KMS-11 (cell line): ENCODE measurements around the gene WIZ.
A peak's percentile ranks its signal among the peaks of the same experiment; 100 is the strongest.

Experiments
- H2AFZ ChIP-seq: fragments of 200-600 bp; sonication (generic); 2 replicates; pipeline ENCODE4 v1.6.1; 2016; ENCODE audit warnings: antibody characterized with exemption, mixed run types, low read depth
- H3K27ac ChIP-seq: fragments of 200-600 bp; sonication (generic); 2 replicates; pipeline ENCODE4 v1.6.1; 2016; ENCODE audit warnings: mild to moderate bottlenecking, mixed run types
- H3K27me3 ChIP-seq: fragments of 200-600 bp; sonication (generic); 2 replicates; pipeline ENCODE4 v1.6.1; 2017; ENCODE audit warnings: mild to moderate bottlenecking, low read depth, mixed run types, moderate library complexity; ENCODE audit not compliant: insufficient read depth
- H3K36me3 ChIP-seq: fragments of 200-600 bp; sonication (generic); 2 replicates; pipeline ENCODE4 v1.6.1; 2017; ENCODE audit warnings: mild to moderate bottlenecking, mixed run types; ENCODE audit not compliant: insufficient read depth
- H3K4me1 ChIP-seq: fragments of 200-600 bp; sonication (generic); 2 replicates; pipeline ENCODE4 v1.6.1; 2016; ENCODE audit warnings: mild to moderate bottlenecking, low read depth, mixed run types; ENCODE audit not compliant: poor library complexity, severe bottlenecking
- H3K4me2 ChIP-seq: fragments of 200-600 bp; sonication (generic); 2 replicates; pipeline ENCODE4 v1.7.0; 2016; ENCODE audit warnings: mild to moderate bottlenecking, mixed run types
- H3K4me3 ChIP-seq: fragments of 200-600 bp; sonication (generic); IDR thresholded peaks from 2 replicates; pipeline ENCODE4 v1.6.1; 2017; ENCODE audit warnings: low read depth, low read length, mixed read lengths; ENCODE audit not compliant: insufficient read depth
- H3K79me2 ChIP-seq: fragments of 200-600 bp; sonication (generic); 2 replicates; pipeline ENCODE4 v1.6.1; 2016; ENCODE audit warnings: low read depth, mixed run types; ENCODE audit not compliant: insufficient read depth
- H3K9ac ChIP-seq: fragments of 200-600 bp; sonication (generic); 2 replicates; pipeline ENCODE4 v1.6.1; 2016; ENCODE audit warnings: mild to moderate bottlenecking, mixed run types
- H4K20me1 ChIP-seq: fragments of 200-600 bp; sonication (generic); 2 replicates; pipeline ENCODE4 v1.6.1; 2016; ENCODE audit warnings: mild to moderate bottlenecking, mixed run types; ENCODE audit not compliant: insufficient read depth
- TF ChIP-seq, protein P1 (sequence below): fragments of 200-600 bp; sonication (generic); conservative IDR thresholded peaks from 2 replicates; pipeline ENCODE4 v1.6.1; 2017; ENCODE audit warnings: low read depth, mild to moderate bottlenecking, antibody characterized with exemption, low read length, moderate library complexity, mixed read lengths

The WIZ gene, protein sequence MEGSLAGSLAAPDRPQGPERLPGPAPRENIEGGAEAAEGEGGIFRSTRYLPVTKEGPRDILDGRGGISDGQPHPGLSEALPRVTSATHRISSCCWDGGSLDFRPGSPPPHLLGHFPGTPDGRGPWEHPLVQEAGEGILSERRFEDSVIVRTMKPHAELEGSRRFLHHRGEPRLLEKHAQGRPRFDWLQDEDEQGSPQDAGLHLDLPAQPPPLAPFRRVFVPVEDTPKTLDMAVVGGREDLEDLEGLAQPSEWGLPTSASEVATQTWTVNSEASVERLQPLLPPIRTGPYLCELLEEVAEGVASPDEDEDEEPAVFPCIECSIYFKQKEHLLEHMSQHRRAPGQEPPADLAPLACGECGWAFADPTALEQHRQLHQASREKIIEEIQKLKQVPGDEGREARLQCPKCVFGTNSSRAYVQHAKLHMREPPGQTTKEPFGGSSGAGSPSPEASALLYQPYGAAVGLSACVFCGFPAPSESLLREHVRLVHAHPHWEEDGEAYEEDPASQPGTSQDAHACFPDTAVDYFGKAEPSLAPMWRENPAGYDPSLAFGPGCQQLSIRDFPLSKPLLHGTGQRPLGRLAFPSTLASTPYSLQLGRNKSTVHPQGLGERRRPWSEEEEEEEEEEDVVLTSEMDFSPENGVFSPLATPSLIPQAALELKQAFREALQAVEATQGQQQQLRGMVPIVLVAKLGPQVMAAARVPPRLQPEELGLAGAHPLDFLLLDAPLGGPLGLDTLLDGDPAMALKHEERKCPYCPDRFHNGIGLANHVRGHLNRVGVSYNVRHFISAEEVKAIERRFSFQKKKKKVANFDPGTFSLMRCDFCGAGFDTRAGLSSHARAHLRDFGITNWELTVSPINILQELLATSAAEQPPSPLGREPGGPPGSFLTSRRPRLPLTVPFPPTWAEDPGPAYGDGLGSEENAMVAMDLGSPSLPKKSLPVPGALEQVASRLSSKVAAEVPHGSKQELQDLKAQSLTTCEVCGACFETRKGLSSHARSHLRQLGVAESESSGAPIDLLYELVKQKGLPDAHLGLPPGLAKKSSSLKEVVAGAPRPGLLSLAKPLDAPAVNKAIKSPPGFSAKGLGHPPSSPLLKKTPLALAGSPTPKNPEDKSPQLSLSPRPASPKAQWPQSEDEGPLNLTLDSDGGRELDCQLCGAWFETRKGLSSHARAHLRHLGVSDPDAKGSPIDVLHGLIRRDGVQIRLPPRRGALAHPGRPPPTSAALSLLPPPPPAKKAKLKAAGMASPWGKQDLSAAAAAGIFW (N-terminal part only)

DNA sequence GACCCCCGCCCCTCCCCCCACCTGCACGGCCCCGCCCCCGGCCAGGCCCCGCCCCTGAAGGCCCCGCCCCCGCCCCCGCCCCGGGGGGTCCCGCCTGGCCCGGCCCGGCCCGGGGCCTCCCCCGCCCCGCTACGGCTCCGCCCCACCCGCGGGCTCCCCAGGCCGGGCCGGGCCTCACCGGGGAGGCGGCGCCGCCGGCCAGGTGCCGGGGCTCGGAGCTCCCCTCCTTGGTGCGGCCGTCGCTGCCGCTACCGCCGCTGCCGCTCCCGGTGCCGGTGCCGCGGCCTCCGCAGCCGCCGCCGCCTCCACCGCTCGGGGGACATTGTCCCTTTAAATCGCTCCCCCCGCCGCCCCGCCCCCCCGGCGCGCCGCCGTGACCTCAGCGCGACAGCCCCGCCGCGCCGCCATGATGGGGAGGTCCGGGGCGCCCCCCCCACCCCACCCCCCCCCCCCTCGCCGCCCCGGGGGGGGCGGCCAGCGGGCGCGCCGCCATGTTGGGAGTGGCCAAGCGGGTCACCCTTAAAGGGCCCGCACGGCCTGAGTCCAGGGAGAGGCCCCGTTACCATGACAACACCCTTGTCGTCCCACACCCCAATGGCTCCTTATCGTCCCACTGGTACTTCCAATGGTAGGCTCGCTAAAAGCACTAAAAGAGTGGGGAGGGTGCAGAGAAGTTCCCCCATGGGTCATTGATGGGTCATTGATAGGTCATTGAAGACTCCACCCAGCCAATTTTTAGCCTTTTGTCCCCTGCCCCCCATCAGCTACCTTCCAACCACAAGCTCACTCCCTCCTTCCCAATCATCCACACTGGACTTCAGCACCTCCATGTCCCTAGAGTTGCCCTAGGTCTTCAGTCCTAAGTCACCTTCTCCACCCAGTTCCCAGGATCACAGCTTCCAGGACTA lies at the start of gene WIZ:
Gene WIZ (minus strand): TSS at position 337 of the 908 bp plus-strand sequence. CDS start 1,649 bp downstream, outside the sequence.
- no peak within 1 kb of the TSS for H3K27ac ChIP-seq
- no peaks in the 10 kb centered on the region for H3K36me3 ChIP-seq
- H4K20me1 ChIP-seq = no peaks in the 10 kb centered on the region
- peaks cover 6% of the 10 kb centered on the region for H3K4me1 ChIP-seq
- TF ChIP-seq, protein P1, sequence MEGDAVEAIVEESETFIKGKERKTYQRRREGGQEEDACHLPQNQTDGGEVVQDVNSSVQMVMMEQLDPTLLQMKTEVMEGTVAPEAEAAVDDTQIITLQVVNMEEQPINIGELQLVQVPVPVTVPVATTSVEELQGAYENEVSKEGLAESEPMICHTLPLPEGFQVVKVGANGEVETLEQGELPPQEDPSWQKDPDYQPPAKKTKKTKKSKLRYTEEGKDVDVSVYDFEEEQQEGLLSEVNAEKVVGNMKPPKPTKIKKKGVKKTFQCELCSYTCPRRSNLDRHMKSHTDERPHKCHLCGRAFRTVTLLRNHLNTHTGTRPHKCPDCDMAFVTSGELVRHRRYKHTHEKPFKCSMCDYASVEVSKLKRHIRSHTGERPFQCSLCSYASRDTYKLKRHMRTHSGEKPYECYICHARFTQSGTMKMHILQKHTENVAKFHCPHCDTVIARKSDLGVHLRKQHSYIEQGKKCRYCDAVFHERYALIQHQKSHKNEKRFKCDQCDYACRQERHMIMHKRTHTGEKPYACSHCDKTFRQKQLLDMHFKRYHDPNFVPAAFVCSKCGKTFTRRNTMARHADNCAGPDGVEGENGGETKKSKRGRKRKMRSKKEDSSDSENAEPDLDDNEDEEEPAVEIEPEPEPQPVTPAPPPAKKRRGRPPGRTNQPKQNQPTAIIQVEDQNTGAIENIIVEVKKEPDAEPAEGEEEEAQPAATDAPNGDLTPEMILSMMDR = no peak
- H3K27me3 ChIP-seq = no peaks in the 10 kb centered on the region
- H3K4me3 ChIP-seq = no peak within 1 kb of the TSS
- peak within 1 kb of the TSS; percentile 67 for H2AFZ ChIP-seq
- peak within 1 kb of the TSS; percentile 45; the same call in 1 of the 2 replicates for H3K4me2 ChIP-seq
- H3K9ac ChIP-seq = no peak within 1 kb of the TSS
- H3K79me2 ChIP-seq = no peaks in the 10 kb centered on the region

DNA sequence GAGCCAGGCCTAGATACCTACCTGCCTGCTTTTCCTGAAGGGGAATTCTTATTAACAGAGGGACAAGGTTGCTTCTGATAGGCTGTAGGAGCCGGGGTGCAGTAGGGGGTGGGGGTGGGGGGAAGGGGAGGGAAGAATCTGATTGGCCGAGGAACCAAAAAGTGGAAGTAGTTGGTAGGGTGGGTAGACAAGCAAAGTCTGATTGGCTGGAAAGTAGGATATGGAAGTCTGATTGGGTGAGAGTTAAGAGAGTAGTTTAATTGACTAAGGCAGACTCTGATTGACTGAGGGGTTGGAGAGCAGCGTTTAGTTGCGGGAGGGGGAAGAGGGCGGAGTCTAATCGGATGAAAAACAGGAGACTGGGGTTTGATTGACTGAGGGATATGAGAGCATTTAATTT lies 49.2 kb upstream of the WIZ start:
- no peaks in the 10 kb centered on the region for H3K4me1 ChIP-seq
- H2AFZ ChIP-seq = no peak overlapping the region
- peaks cover 25% of the 10 kb centered on the region; the same call in 1 of the 2 replicates for H3K27me3 ChIP-seq
- no peak overlapping the region for H3K4me3 ChIP-seq
- no peak overlapping the region for H3K27ac ChIP-seq
- H3K79me2 ChIP-seq = no peaks in the 10 kb centered on the region
- H3K4me2 ChIP-seq = no peak overlapping the region
- no peaks in the 10 kb centered on the region for H3K36me3 ChIP-seq
- H4K20me1 ChIP-seq = no peaks in the 10 kb centered on the region
- TF ChIP-seq, protein P1 = no peak
- no peak overlapping the region for H3K9ac ChIP-seq

DNA sequence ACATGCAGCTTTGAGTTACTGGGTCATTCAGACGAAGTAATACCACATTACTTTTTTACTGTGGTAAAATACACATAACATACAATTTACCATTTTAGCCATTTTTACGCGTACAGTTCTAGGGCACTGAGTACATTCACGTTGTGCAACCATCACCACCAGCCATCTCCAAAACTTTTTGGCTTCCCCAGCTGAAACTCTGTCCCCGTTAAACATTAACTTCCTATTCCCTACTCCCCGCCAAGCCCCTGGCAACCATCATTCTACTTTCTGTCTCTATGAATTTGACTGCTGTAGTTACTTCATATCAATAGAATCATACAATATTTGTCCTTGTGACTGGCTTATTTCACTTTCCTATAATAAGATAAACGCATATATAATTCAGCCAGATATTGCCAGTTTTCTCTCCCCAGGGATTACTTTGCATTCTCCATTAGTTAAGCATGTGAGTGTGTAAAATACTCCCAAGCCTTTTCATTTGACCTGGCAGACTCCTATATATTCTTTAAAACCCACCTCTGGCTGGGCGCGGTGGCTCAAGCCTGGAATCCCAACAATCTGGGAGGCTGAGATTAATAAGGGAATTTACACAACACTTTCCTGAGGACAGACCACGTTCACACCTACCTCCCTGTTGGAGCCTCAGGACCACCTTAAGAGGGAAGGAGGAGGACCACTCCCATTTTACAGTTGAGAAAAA lies 48.6 kb upstream of the WIZ start:
- no peak overlapping the region for H3K9ac ChIP-seq
- H3K4me3 ChIP-seq = no peak overlapping the region
- TF ChIP-seq, protein P1 = no peak

More for the DNA sequence above, 48.6 kb upstream of the WIZ start:
- Histone ChIP-seq H3K36me3 (no peaks in the 10 kb centered on the region), H3K79me2 (no peaks in the 10 kb centered on the region), H3K27ac (no peak overlapping the region), H3K4me1 (no peaks in the 10 kb centered on the region), H3K27me3 (peaks cover 25% of the 10 kb centered on the region; the same call in 1 of the 2 replicates), H4K20me1 (no peaks in the 10 kb centered on the region), H3K4me2 (no peak overlapping the region), H2AFZ (no peak overlapping the region)
